Prostate gland (tissue), 2 donors: ENCODE results near the gene MBNL2.

Experiments used
- POLR2A ChIP-seq: fragments of 450-650 bp; IDR thresholded peaks from one replicate; pipeline ENCODE4 v1.6.1; 2016; ENCODE audit warnings: antibody characterized with exemption, mild to moderate bottlenecking
- TF ChIP-seq, protein P1 (sequence below), 4 experiments: fragments of 200-600 bp in 2 of 4; fragments of 450-650 bp in 2 of 4; sonication (generic) in 2 of 4; IDR thresholded peaks; 1 replicate in 3 of 4; 2 replicates in 1 of 4; pipeline ENCODE4 v1.5.1; 2016 to 2019; ENCODE audit warnings: antibody characterized with exemption in 4 of 4, mild to moderate bottlenecking in 2 of 4, moderate library complexity in 2 of 4

DNA sequence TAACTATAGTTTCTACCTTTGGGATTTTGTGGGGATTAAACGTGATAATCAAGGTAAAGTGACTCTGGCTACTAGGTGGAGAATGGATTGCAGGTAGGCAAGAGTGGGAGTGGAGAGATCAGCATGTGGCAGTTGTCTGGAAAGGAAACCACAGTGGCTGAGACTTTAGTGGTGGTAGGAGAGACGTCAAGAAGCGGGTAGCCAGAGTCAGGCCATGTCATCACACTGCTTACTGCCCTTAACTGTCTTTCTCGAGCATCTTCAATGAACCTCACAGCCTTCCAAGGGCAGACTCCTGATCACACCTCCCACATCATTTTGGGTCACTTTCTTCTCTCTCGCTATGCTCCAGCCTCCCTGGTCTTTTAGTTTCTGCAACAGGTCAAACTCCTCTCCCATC lies 28.6 kb upstream of the MBNL2 start:
- TF ChIP-seq, protein P1, sequence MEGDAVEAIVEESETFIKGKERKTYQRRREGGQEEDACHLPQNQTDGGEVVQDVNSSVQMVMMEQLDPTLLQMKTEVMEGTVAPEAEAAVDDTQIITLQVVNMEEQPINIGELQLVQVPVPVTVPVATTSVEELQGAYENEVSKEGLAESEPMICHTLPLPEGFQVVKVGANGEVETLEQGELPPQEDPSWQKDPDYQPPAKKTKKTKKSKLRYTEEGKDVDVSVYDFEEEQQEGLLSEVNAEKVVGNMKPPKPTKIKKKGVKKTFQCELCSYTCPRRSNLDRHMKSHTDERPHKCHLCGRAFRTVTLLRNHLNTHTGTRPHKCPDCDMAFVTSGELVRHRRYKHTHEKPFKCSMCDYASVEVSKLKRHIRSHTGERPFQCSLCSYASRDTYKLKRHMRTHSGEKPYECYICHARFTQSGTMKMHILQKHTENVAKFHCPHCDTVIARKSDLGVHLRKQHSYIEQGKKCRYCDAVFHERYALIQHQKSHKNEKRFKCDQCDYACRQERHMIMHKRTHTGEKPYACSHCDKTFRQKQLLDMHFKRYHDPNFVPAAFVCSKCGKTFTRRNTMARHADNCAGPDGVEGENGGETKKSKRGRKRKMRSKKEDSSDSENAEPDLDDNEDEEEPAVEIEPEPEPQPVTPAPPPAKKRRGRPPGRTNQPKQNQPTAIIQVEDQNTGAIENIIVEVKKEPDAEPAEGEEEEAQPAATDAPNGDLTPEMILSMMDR (IDR thresholded peaks at IDR 0.05), result no peak
- no peak for TF ChIP-seq POLR2A
